Stimulated activated CD8-positive, alpha-beta memory T cell treated with anti-CD3 and anti-CD28 coated beads, Interleukin-4, amount 100 ng/mL, for 4 hours (primary cell): ENCODE results near the gene PLCXD3.
"Not testable (repeated sequence)": the region's sequence is repeated elsewhere in the genome, so short reads cannot be mapped to it uniquely, and the experiment has no call there.

Source experiments
- DNase-seq, 2 donors: peaks; one replicate each; pipeline ENCODE4 v3.0.0-alpha.2; 2020; ENCODE audit warnings: low read depth in 2 of 2, low spot score in 1 of 2

PLCXD3 gene

GRCh38 chr5:41493490-41494126 is 16.8 kb downstream of the PLCXD3 start:
- DNase-seq: not testable (repeated sequence)

- DNase-seq: no peak
Measured at GRCh38 chr5:41485533-41485932, 24.9 kb downstream of the PLCXD3 start.

- no peak for DNase-seq
Measured at GRCh38 chr5:41482715-41483114, 27.7 kb downstream of the PLCXD3 start.

- DNase-seq: no peak
Measured at GRCh38 chr5:41482173-41482572, 28.2 kb downstream of the PLCXD3 start.

GRCh38 chr5:41471571-41472208 is 38.7 kb downstream of the PLCXD3 start:
- DNase-seq: not testable (repeated sequence)

- DNase-seq: no peak
Measured at GRCh38 chr5:41465493-41466171, 44.8 kb downstream of the PLCXD3 start.

GRCh38 chr5:41459557-41459956 is 50.8 kb downstream of the PLCXD3 start:
- no peak for DNase-seq

GRCh38 chr5:41457094-41457493 is 53.3 kb downstream of the PLCXD3 start:
- no peak for DNase-seq

- no peak for DNase-seq
Measured at GRCh38 chr5:41452506-41452905, 57.9 kb downstream of the PLCXD3 start.

- DNase-seq: no peak
Measured at GRCh38 chr5:41447650-41448510, 62.5 kb downstream of the PLCXD3 start.

GRCh38 chr5:41445937-41446563 is 64.4 kb downstream of the PLCXD3 start:
- no peak for DNase-seq

GRCh38 chr5:41435276-41435675 is 75.1 kb downstream of the PLCXD3 start:
- DNase-seq: no peak

GRCh38 chr5:41433552-41434181 is 76.7 kb downstream of the PLCXD3 start:
- no peak for DNase-seq

GRCh38 chr5:41432481-41433253 is 77.7 kb downstream of the PLCXD3 start:
- DNase-seq: no peak

- DNase-seq: no peak
Measured at GRCh38 chr5:41427505-41427904, 82.9 kb downstream of the PLCXD3 start.

- no peak for DNase-seq
Measured at GRCh38 chr5:41425736-41426135, 84.7 kb downstream of the PLCXD3 start.

- DNase-seq: no peak
Measured at GRCh38 chr5:41420492-41421067, 89.8 kb downstream of the PLCXD3 start.

GRCh38 chr5:41418220-41419031 is 92.0 kb downstream of the PLCXD3 start:
- no peak for DNase-seq

- no peak for DNase-seq
Measured at GRCh38 chr5:41416336-41416735, 94.1 kb downstream of the PLCXD3 start.
